SK-N-MC (cell line): Measurements from ENCODE around the gene FAM50A.

ENCODE experiments used
- DNase-seq: peaks from one replicate; pipeline ENCODE4 v3.0.0-alpha.2; 2011; ENCODE audit warnings: low read depth, low spot score
- H3K27ac ChIP-seq: fragments of 200-600 bp; sonication (generic); 2 replicates; pipeline ENCODE4 v1.5.1; 2016; ENCODE audit warnings: mixed run types
- H3K36me3 ChIP-seq: fragments of 200-600 bp; sonication (generic); 2 replicates; pipeline ENCODE4 v1.6.1; 2017; ENCODE audit warnings: antibody characterized with exemption, low read length, mixed read lengths; ENCODE audit not compliant: insufficient read depth
- H3K4me3 ChIP-seq: fragments of 200-600 bp; sonication (generic); 2 replicates; pipeline ENCODE4 v1.5.1; 2016
- H3K9ac ChIP-seq: fragments of 200-600 bp; sonication (generic); 2 replicates; pipeline ENCODE4 v1.8.0; 2017; ENCODE audit warnings: mixed run types, mixed read lengths; ENCODE audit not compliant: insufficient read length
- H3K9me3 ChIP-seq: fragments of 200-600 bp; sonication (generic); 2 replicates; pipeline ENCODE4 v1.6.1; 2017; ENCODE audit warnings: low read depth, mild to moderate bottlenecking, antibody characterized with exemption, low read length, moderate library complexity, mixed read lengths
- EZH2 ChIP-seq: fragments of 200-600 bp; sonication (generic); IDR thresholded peaks from one replicate; pipeline ENCODE4 v1.6.1; 2017; ENCODE audit warnings: antibody characterized with exemption
- FOXP2 ChIP-seq: optimal IDR thresholded peaks from 2 replicates; pipeline ENCODE3; 2011; ENCODE audit warnings: mild to moderate bottlenecking, moderate library complexity; ENCODE audit not compliant: insufficient read depth; ENCODE audit errors: extremely low read length, control extremely low read depth
- POLR2AphosphoS5 ChIP-seq: IDR thresholded peaks from 2 replicates; pipeline ENCODE4 v1.6.1; 2012; ENCODE audit warnings: mild to moderate bottlenecking, low read depth, low read length, borderline replicate concordance

The FAM50A gene

DNA sequence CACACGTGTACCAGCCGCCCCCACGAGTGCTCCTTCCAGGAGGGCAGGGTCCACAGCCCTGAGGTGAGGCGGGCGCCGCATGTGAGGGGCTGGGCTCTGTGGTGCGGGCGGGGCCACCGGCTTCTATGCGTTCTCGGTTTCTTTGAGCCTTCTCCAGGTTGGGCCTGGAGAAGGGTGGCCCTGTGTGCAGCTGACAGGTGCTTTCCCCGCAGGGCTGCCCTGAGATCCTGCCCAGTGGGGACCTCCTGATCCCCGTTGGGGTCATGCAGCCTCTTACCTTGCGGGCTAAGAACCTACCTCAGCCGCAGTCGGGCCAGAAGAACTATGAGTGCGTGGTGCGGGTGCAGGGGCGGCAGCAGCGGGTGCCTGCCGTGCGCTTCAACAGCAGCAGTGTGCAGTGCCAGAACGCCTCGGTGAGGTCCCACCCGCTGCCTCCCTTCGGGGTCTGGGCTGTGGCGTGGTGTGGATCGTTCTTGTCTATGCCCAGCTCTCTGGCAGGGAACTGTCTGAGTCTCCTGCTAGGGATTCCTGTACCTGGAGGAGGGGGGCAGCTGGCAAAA is 20.9 kb downstream of the FAM50A start:
- Histone ChIP-seq H3K27ac (no peak overlapping the region), H3K9ac (no peak overlapping the region), H3K36me3 (no peaks in the 10 kb centered on the region; the same call in 1 of the 2 replicates), H3K4me3 (no peak overlapping the region), H3K9me3 (no peaks in the 10 kb centered on the region)
- no peak for DNase-seq
- TF ChIP-seq POLR2AphosphoS5 = no peak
- no peak for TF ChIP-seq EZH2
- no peak for TF ChIP-seq FOXP2

GRCh38 chrX:154465601-154466000 is 21.7 kb downstream of the FAM50A start:
- Histone ChIP-seq H3K4me3 (no peak overlapping the region), H3K9ac (no peak overlapping the region), H3K9me3 (no peaks in the 10 kb centered on the region), H3K36me3 (no peaks in the 10 kb centered on the region; the same call in 1 of the 2 replicates), H3K27ac (no peak overlapping the region)
- TF ChIP-seq EZH2 (no peak), FOXP2 (no peak), POLR2AphosphoS5 (no peak)
- DNase-seq = no peak

DNA sequence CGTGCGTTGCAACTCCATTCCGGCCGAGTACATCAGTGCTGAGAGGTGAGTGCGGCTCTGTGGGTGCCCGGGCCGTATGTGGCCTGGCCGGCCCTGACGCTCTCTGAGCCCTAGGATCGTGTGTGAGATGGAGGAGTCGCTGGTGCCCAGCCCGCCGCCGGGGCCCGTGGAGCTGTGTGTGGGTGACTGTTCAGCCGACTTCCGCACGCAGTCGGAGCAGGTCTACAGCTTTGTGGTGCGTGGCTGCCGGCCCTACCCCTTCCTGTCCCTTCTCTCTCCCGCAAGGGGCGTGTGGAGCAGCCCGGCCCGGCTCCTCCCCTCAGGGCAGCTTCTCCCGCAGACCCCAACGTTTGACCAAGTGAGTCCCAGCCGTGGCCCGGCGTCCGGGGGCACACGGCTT is 22.1 kb downstream of the FAM50A start:
- Histone ChIP-seq H3K27ac (no peak overlapping the region), H3K4me3 (no peak overlapping the region), H3K9ac (no peak overlapping the region), H3K36me3 (no peaks in the 10 kb centered on the region; the same call in 1 of the 2 replicates), H3K9me3 (no peaks in the 10 kb centered on the region)
- DNase-seq = no peak
- TF ChIP-seq POLR2AphosphoS5 (no peak), EZH2 (no peak), FOXP2 (no peak)

- no peaks in the 10 kb centered on the region; the same call in 1 of the 2 replicates for H3K36me3 ChIP-seq
- DNase-seq = no peak
- no peak for TF ChIP-seq FOXP2
- no peak overlapping the region for H3K9ac ChIP-seq
- no peak overlapping the region for H3K27ac ChIP-seq
- no peak overlapping the region for H3K4me3 ChIP-seq
- no peaks in the 10 kb centered on the region for H3K9me3 ChIP-seq
Measured at GRCh38 chrX:154466907-154467306, 23.0 kb downstream of the FAM50A start.

DNA sequence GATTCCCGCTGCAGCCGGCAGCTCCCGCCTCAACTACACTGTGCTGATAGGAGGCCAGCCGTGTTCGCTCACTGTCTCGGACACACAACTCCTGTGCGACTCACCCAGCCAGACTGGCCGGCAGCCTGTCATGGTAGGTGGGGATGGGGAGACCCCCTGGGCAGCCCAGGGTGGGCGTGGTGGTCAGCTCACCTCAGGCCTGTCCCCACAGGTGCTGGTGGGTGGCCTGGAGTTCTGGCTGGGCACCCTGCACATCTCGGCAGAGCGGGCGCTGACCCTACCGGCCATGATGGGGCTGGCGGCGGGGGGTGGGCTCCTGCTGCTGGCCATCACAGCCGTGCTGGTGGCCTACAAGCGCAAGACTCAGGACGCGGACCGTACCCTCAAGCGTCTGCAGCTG is 23.6 kb downstream of the FAM50A start:
- no peak overlapping the region for H3K27ac ChIP-seq
- H3K9ac ChIP-seq = no peak overlapping the region
- H3K36me3 ChIP-seq = no peaks in the 10 kb centered on the region; the same call in 1 of the 2 replicates
- no peaks in the 10 kb centered on the region for H3K9me3 ChIP-seq
- no peak for DNase-seq
- TF ChIP-seq POLR2AphosphoS5 (no peak), FOXP2 (no peak)
- no peak overlapping the region for H3K4me3 ChIP-seq

GRCh38 chrX:154468217-154468616 is 24.3 kb downstream of the FAM50A start:
- Histone ChIP-seq H3K9ac (no peak overlapping the region), H3K27ac (no peak overlapping the region), H3K9me3 (no peaks in the 10 kb centered on the region), H3K36me3 (no peaks in the 10 kb centered on the region; the same call in 1 of the 2 replicates), H3K4me3 (no peak overlapping the region)
- DNase-seq = no peak
- no peak for TF ChIP-seq EZH2
- no peak for TF ChIP-seq FOXP2
- TF ChIP-seq POLR2AphosphoS5 = no peak

DNA sequence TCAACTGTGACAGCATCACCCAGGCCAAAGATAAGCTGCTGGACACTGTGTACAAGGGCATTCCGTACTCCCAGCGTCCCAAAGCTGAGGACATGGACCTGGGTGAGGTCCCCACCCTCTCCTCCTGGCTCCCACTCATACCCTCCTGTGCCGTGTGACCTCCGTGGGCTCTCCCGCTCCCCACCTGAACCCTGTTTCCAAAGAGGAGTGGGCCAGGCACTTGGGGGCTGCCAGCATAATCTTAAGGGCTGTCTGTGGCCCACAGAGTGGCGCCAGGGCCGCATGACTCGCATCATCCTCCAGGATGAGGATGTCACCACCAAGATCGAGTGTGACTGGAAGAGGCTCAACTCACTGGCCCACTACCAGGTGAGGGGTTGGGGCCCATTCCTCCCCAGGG is 25.2 kb downstream of the FAM50A start:
- Histone ChIP-seq H3K9ac (no peak overlapping the region), H3K4me3 (no peak overlapping the region), H3K27ac (no peak overlapping the region), H3K36me3 (no peaks in the 10 kb centered on the region; the same call in 1 of the 2 replicates), H3K9me3 (no peaks in the 10 kb centered on the region)
- TF ChIP-seq POLR2AphosphoS5 = no peak
- no peak for TF ChIP-seq FOXP2
- no peak for TF ChIP-seq EZH2
- no peak for DNase-seq

GRCh38 chrX:154469880-154470279 is 25.9 kb downstream of the FAM50A start:
- Histone ChIP-seq H3K9ac (no peak overlapping the region), H3K36me3 (no peaks in the 10 kb centered on the region; the same call in 1 of the 2 replicates), H3K27ac (no peak overlapping the region), H3K4me3 (no peak overlapping the region), H3K9me3 (no peaks in the 10 kb centered on the region)
- TF ChIP-seq POLR2AphosphoS5 (no peak), FOXP2 (no peak), EZH2 (no peak)
- no peak for DNase-seq

- DNase-seq = no peak
- Histone ChIP-seq H3K4me3 (no peak overlapping the region), H3K9ac (no peak overlapping the region), H3K36me3 (no peaks in the 10 kb centered on the region; the same call in 1 of the 2 replicates), H3K9me3 (no peaks in the 10 kb centered on the region), H3K27ac (no peak overlapping the region)
- TF ChIP-seq EZH2 (no peak), FOXP2 (no peak), POLR2AphosphoS5 (no peak)
Measured at GRCh38 chrX:154470434-154470833, 26.5 kb downstream of the FAM50A start.
